HepG2 (cell line): ENCODE measurements around the gene YIPF3. TPM values are rescaled to one million over a fixed set of nuclear protein-coding genes. Genes with fewer than 3 reads are reported as not detected.

Experiments used
- BCL3 ChIP-seq: sonication (generic); formaldehyde crosslinking; IDR thresholded peaks from 2 replicates; pipeline ENCODE4 v1.5.1; 2020; ENCODE audit warnings: mild to moderate bottlenecking, missing genetic modification reagents, moderate library complexity
- CBX2 ChIP-seq, 2 experiments: fragments of 200-600 bp in 1 of 2; sonication (generic); formaldehyde crosslinking in 1 of 2; IDR thresholded peaks; 2 replicates each; pipeline versions ENCODE4 v1.7.0 to v1.8.1; 2018 to 2022; ENCODE audit warnings: low read depth in 2 of 2, low read length in 1 of 2, mild to moderate bottlenecking in 1 of 2, missing genetic modification reagents in 1 of 2
- DDIT3 ChIP-seq: sonication (generic); formaldehyde crosslinking; IDR thresholded peaks from 2 replicates; pipeline ENCODE4 v1.4.0; 2020; ENCODE audit warnings: mild to moderate bottlenecking, missing genetic modification reagents
- RFX3 ChIP-seq: IDR thresholded peaks from 2 replicates; pipeline ENCODE4 v1.6.1; 2016; ENCODE audit warnings: missing biosample characterization, missing genetic modification reagents
- TBP ChIP-seq: sonication (generic); formaldehyde crosslinking; IDR thresholded peaks from 2 replicates; pipeline ENCODE4 v1.5.0; 2020; ENCODE audit warnings: missing genetic modification reagents
- ZBTB4 ChIP-seq: sonication (generic); formaldehyde crosslinking; IDR thresholded peaks from 2 replicates; pipeline ENCODE4 v1.4.0; 2020; ENCODE audit warnings: missing genetic modification reagents, mild to moderate bottlenecking, borderline replicate concordance
- ZFP1 ChIP-seq: IDR thresholded peaks from 2 replicates; pipeline ENCODE4 v1.6.1; 2016
- ZNF768 ChIP-seq: sonication (generic); formaldehyde crosslinking; IDR thresholded peaks from 2 replicates; pipeline ENCODE4 v1.4.0; 2020; ENCODE audit warnings: missing genetic modification reagents
- polyA plus RNA-seq, 8 experiments: library from polyadenylated mRNA; depleted of rRNA in 3 of 8; stranded (reverse) in 7 of 8; unstranded in 1 of 8; fragments of >200 nt; fragmentation: Illumina TruSeq in 4 of 8; extraction: Trizol in 4 of 8; gene quantifications; 2 replicates each; pipeline versions ENCODE4 v1.2.1 to v1.2.3, GENCODE V29; 2011 to 2016; ENCODE audit warnings: low read depth in 4 of 8, missing spikeins in 1 of 8, mixed read lengths in 1 of 8; ENCODE audit not compliant: insufficient read depth in 1 of 8
- total RNA-seq, 5 experiments: library from RNA; depleted of rRNA; stranded (reverse); fragments of >200 nt; fragmentation: Illumina TruSeq; extraction: Trizol; gene quantifications; 2 replicates each; pipeline ENCODE4 v1.2.3, GENCODE V29; 2016; ENCODE audit warnings: low read depth in 1 of 5
- TF ChIP-seq, protein P1 (sequence below), 2 experiments: sonication (generic) in 1 of 2; formaldehyde crosslinking in 1 of 2; IDR thresholded peaks; 2 replicates each; pipeline versions ENCODE4 v1.6.1 to v1.9.0; 2014 to 2022; ENCODE audit warnings: antibody characterized with exemption in 1 of 2, borderline replicate concordance in 1 of 2, inconsistent platforms in 1 of 2, low read depth in 1 of 2, missing genetic modification reagents in 1 of 2
- TF ChIP-seq, protein P2 (sequence below): sonication (generic); formaldehyde crosslinking; IDR thresholded peaks from 2 replicates; pipeline ENCODE4 v1.5.0; 2020; ENCODE audit warnings: mild to moderate bottlenecking, missing genetic modification reagents
- TF ChIP-seq, protein P3 (sequence below): sonication (generic); formaldehyde crosslinking; conservative IDR thresholded peaks from 2 replicates; pipeline ENCODE4 v1.4.0; 2020; ENCODE audit warnings: missing genetic modification reagents

The YIPF3 gene
- total and polyA plus RNA-seq, 2 of the 13 experiments (the other 11 are each of a cell fraction or from before 2014, with no cell fraction given) = 107 to 206 TPM

GRCh38 chr6:43477235-43478007 lies 39.3 kb downstream of the YIPF3 start, which contains the start of gene TJAP1 (continued):
- TF ChIP-seq, protein P1, sequence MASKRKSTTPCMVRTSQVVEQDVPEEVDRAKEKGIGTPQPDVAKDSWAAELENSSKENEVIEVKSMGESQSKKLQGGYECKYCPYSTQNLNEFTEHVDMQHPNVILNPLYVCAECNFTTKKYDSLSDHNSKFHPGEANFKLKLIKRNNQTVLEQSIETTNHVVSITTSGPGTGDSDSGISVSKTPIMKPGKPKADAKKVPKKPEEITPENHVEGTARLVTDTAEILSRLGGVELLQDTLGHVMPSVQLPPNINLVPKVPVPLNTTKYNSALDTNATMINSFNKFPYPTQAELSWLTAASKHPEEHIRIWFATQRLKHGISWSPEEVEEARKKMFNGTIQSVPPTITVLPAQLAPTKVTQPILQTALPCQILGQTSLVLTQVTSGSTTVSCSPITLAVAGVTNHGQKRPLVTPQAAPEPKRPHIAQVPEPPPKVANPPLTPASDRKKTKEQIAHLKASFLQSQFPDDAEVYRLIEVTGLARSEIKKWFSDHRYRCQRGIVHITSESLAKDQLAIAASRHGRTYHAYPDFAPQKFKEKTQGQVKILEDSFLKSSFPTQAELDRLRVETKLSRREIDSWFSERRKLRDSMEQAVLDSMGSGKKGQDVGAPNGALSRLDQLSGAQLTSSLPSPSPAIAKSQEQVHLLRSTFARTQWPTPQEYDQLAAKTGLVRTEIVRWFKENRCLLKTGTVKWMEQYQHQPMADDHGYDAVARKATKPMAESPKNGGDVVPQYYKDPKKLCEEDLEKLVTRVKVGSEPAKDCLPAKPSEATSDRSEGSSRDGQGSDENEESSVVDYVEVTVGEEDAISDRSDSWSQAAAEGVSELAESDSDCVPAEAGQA (IDR thresholded peaks at IDR 0.05; ENCODE audit: low read depth) = peak; percentile 87
- TF ChIP-seq, protein P1 (CRISPR knock-in tag; IDR thresholded peaks at IDR 0.05; ENCODE audit: borderline replicate concordance) = no peak
- no peak for TF ChIP-seq DDIT3 (CRISPR knock-in tag)
- TF ChIP-seq, protein P2, sequence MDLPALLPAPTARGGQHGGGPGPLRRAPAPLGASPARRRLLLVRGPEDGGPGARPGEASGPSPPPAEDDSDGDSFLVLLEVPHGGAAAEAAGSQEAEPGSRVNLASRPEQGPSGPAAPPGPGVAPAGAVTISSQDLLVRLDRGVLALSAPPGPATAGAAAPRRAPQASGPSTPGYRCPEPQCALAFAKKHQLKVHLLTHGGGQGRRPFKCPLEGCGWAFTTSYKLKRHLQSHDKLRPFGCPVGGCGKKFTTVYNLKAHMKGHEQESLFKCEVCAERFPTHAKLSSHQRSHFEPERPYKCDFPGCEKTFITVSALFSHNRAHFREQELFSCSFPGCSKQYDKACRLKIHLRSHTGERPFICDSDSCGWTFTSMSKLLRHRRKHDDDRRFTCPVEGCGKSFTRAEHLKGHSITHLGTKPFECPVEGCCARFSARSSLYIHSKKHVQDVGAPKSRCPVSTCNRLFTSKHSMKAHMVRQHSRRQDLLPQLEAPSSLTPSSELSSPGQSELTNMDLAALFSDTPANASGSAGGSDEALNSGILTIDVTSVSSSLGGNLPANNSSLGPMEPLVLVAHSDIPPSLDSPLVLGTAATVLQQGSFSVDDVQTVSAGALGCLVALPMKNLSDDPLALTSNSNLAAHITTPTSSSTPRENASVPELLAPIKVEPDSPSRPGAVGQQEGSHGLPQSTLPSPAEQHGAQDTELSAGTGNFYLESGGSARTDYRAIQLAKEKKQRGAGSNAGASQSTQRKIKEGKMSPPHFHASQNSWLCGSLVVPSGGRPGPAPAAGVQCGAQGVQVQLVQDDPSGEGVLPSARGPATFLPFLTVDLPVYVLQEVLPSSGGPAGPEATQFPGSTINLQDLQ = no peak
- no peak for TF ChIP-seq ZBTB4 (CRISPR knock-in tag)
- TF ChIP-seq ZFP1 (CRISPR knock-in tag) = 0 out of 2 replicates have a peak, but pooled peaks have one; percentile 40
- no peak for TF ChIP-seq CBX2 (IDR thresholded peaks at IDR 0.05; ENCODE audit: low read depth, low read length)
- no peak for TF ChIP-seq CBX2 (CRISPR knock-in tag; IDR thresholded peaks at IDR 0.05; ENCODE audit: low read depth)
- peak; percentile 53; the same call in 1 of the 2 replicates for TF ChIP-seq ZNF768 (CRISPR knock-in tag)
- TF ChIP-seq RFX3 (CRISPR knock-in tag) = no peak
- TF ChIP-seq, protein P3, sequence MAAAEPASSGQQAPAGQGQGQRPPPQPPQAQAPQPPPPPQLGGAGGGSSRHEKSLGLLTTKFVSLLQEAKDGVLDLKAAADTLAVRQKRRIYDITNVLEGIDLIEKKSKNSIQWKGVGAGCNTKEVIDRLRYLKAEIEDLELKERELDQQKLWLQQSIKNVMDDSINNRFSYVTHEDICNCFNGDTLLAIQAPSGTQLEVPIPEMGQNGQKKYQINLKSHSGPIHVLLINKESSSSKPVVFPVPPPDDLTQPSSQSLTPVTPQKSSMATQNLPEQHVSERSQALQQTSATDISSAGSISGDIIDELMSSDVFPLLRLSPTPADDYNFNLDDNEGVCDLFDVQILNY (CRISPR knock-in tag) = peak; percentile 82
- no peak; the same call in 1 of the 2 replicates for TF ChIP-seq BCL3 (CRISPR knock-in tag)
- no peak for TF ChIP-seq TBP
